Ishikawa (cell line): Measurements from ENCODE around the gene PTPN14.

Experiments
- CEBPB ChIP-seq: IDR thresholded peaks from 2 replicates; pipeline ENCODE4 v1.6.1; 2012
- EGR1 ChIP-seq: IDR thresholded peaks from 2 replicates; pipeline ENCODE4 v1.6.1; 2012
- EP300 ChIP-seq: IDR thresholded peaks from 2 replicates; pipeline ENCODE4 v1.6.1; 2012; ENCODE audit warnings: borderline replicate concordance
- FOXM1 ChIP-seq: IDR thresholded peaks from 2 replicates; pipeline ENCODE4 v1.6.1; 2012; ENCODE audit warnings: low read depth, borderline replicate concordance
- NFIC ChIP-seq: IDR thresholded peaks from 2 replicates; pipeline ENCODE4 v1.6.1; 2012
- TAF1 ChIP-seq: IDR thresholded peaks from 2 replicates; pipeline ENCODE4 v1.6.1; 2012; ENCODE audit warnings: low read depth, mild to moderate bottlenecking
- TCF12 ChIP-seq: IDR thresholded peaks from 2 replicates; pipeline ENCODE4 v1.6.1; 2012; ENCODE audit warnings: low read depth
- YY1 ChIP-seq: IDR thresholded peaks from 2 replicates; pipeline ENCODE4 v1.6.1; 2012; ENCODE audit warnings: low read depth
- ZBTB7A ChIP-seq: IDR thresholded peaks from 2 replicates; pipeline ENCODE4 v1.6.1; 2012; ENCODE audit warnings: low read depth
- TF ChIP-seq, protein P1 (sequence below): IDR thresholded peaks from 2 replicates; pipeline ENCODE4 v1.6.1; 2012
- TF ChIP-seq, protein P2 (sequence below): IDR thresholded peaks from 2 replicates; pipeline ENCODE4 v1.6.1; 2012; ENCODE audit warnings: low read depth, mild to moderate bottlenecking
- TF ChIP-seq, protein P3 (sequence below): IDR thresholded peaks from 2 replicates; pipeline ENCODE4 v1.6.1; 2012

DNA sequence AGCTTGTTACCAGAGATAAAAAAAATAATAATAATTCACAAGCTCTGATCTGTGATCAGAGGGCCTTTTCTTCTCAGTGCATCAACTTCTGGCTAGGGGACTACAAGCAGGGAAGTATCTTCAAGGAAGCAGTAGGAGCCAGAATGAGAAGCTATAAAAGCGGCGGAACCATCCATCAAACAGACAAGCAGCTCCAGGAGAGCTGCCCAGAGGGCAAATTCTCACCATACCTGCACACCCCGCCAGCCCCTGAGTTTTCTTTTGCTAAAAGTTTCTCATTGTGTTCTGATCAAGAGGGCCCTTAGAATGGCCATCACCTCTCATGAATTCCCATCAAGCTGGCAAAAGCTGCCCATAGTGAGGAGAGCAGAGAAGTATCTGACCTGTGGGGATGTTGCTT is 171.0 kb downstream of the PTPN14 start:
- peak; percentile 41 for TF ChIP-seq NFIC
- TF ChIP-seq ZBTB7A: no peak
- TF ChIP-seq, protein P1, sequence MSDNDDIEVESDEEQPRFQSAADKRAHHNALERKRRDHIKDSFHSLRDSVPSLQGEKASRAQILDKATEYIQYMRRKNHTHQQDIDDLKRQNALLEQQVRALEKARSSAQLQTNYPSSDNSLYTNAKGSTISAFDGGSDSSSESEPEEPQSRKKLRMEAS: no peak
- TF ChIP-seq CEBPB: no peak
- TF ChIP-seq TAF1: no peak
- TF ChIP-seq FOXM1: no peak
- no peak for TF ChIP-seq EGR1
- TF ChIP-seq TCF12: peak; percentile 58; the same call in 1 of the 2 replicates
- TF ChIP-seq, protein P2, sequence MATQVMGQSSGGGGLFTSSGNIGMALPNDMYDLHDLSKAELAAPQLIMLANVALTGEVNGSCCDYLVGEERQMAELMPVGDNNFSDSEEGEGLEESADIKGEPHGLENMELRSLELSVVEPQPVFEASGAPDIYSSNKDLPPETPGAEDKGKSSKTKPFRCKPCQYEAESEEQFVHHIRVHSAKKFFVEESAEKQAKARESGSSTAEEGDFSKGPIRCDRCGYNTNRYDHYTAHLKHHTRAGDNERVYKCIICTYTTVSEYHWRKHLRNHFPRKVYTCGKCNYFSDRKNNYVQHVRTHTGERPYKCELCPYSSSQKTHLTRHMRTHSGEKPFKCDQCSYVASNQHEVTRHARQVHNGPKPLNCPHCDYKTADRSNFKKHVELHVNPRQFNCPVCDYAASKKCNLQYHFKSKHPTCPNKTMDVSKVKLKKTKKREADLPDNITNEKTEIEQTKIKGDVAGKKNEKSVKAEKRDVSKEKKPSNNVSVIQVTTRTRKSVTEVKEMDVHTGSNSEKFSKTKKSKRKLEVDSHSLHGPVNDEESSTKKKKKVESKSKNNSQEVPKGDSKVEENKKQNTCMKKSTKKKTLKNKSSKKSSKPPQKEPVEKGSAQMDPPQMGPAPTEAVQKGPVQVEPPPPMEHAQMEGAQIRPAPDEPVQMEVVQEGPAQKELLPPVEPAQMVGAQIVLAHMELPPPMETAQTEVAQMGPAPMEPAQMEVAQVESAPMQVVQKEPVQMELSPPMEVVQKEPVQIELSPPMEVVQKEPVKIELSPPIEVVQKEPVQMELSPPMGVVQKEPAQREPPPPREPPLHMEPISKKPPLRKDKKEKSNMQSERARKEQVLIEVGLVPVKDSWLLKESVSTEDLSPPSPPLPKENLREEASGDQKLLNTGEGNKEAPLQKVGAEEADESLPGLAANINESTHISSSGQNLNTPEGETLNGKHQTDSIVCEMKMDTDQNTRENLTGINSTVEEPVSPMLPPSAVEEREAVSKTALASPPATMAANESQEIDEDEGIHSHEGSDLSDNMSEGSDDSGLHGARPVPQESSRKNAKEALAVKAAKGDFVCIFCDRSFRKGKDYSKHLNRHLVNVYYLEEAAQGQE: no peak
- no peak for TF ChIP-seq YY1
- TF ChIP-seq EP300: peak; percentile 67; the same call in 1 of the 2 replicates
- TF ChIP-seq, protein P3, sequence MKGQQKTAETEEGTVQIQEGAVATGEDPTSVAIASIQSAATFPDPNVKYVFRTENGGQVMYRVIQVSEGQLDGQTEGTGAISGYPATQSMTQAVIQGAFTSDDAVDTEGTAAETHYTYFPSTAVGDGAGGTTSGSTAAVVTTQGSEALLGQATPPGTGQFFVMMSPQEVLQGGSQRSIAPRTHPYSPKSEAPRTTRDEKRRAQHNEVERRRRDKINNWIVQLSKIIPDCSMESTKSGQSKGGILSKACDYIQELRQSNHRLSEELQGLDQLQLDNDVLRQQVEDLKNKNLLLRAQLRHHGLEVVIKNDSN: no peak
